B cell (primary cell): ENCODE results near the gene LRRC36. TPM values are rescaled to one million over a fixed set of nuclear protein-coding genes. Genes with fewer than 3 reads are reported as not detected.

Source experiments
- ATAC-seq: fragments of 200-7000 bp; cut with Tn5 transposase; one replicate; pipeline ENCODE4 v1.10.0; 2021; ENCODE audit warnings: low read depth, mild to moderate bottlenecking, moderate number of reproducible peaks, moderate library complexity
- CTCF ChIA-PET: fragments of 350-600 bp; sonication (Branson Sonifier 250); formaldehyde crosslinking; loops from one replicate; lab custom pipeline; 2021; ENCODE audit warnings: antibody characterized with exemption, inconsistent platforms; lab: Charles Lee
- POLR2A ChIA-PET: fragments of 350-600 bp; sonication (Branson Sonifier 250); formaldehyde crosslinking; loops from one replicate; lab custom pipeline; 2021; ENCODE audit warnings: antibody characterized with exemption; lab: Charles Lee
- DNase-seq: peaks from one replicate; pipeline ENCODE4 v3.0.0; 2013
- H2AFZ ChIP-seq: 2 replicates; pipeline ENCODE4 v1.6.1; 2012; ENCODE audit warnings: mild to moderate bottlenecking, low read depth, low read length; ENCODE audit not compliant: insufficient read depth, poor library complexity, severe bottlenecking
- H3K27ac ChIP-seq, 2 donors: 1 replicate in 1 of 2; 2 replicates in 1 of 2; pipeline ENCODE4 v1.5.1; 2012 to 2013; ENCODE audit warnings: low read length in 2 of 2, mild to moderate bottlenecking in 2 of 2, moderate library complexity in 1 of 2
- H3K27me3 ChIP-seq, 4 experiments: fragments of 200-600 bp in 1 of 4; sonication (generic) in 1 of 4; replicated peaks in 1 of 4; 1 replicate in 2 of 4; 2 replicates in 2 of 4; pipeline versions ENCODE4 v1.6.1 to v1.7.0; 2013 to 2016; ENCODE audit warnings: low read length in 3 of 4, mild to moderate bottlenecking in 2 of 4, mixed read lengths in 1 of 4, moderate library complexity in 1 of 4; ENCODE audit not compliant: insufficient read depth in 4 of 4, control insufficient read depth in 3 of 4; ENCODE audit errors: control extremely low read depth in 1 of 4
- H3K36me3 ChIP-seq, 2 experiments: replicated peaks in 1 of 2; 1 replicate in 1 of 2; 2 replicates in 1 of 2; pipeline versions ENCODE4 v1.6.1 to v1.7.1; 2013; ENCODE audit warnings: low read length in 1 of 2; ENCODE audit not compliant: insufficient read depth in 2 of 2, control insufficient read depth in 1 of 2; ENCODE audit errors: control extremely low read depth in 1 of 2, extremely low read depth in 1 of 2
- H3K4me1 ChIP-seq, 2 donors: fragments of 200-600 bp in 1 of 2; sonication (generic) in 1 of 2; 1 replicate in 1 of 2; 2 replicates in 1 of 2; pipeline versions ENCODE4 v1.5.1 to v1.6.1; 2013 to 2017; ENCODE audit warnings: low read length in 2 of 2; ENCODE audit not compliant: control insufficient read depth in 2 of 2, insufficient read depth in 2 of 2
- H3K4me2 ChIP-seq: replicated peaks from 2 replicates; pipeline ENCODE3; 2012; ENCODE audit warnings: mild to moderate bottlenecking, low read depth, low read length; ENCODE audit not compliant: poor library complexity, severe bottlenecking
- H3K4me3 ChIP-seq, 5 experiments: fragments of 200-600 bp in 1 of 5; sonication (generic) in 1 of 5; 1 replicate in 3 of 5; 2 replicates in 2 of 5; pipeline versions ENCODE4 v1.5.1 to v1.7.0; 2011 to 2016; ENCODE audit warnings: low read length in 4 of 5, mild to moderate bottlenecking in 4 of 5, low read depth in 2 of 5, control low read depth in 1 of 5, moderate library complexity in 1 of 5; ENCODE audit not compliant: insufficient read depth in 1 of 5; ENCODE audit errors: control extremely low read depth in 1 of 5, extremely low read depth in 1 of 5
- H3K79me2 ChIP-seq: fragments of 200-600 bp; sonication (generic); one replicate; pipeline ENCODE4 v1.6.0; 2016; ENCODE audit warnings: low read length; ENCODE audit not compliant: control insufficient read depth, insufficient read depth
- H3K9ac ChIP-seq: fragments of 200-600 bp; sonication (generic); 2 replicates; pipeline ENCODE4 v1.6.1; 2017; ENCODE audit warnings: mild to moderate bottlenecking, low read length, moderate library complexity
- H3K9me3 ChIP-seq, 3 donors: one replicate each; pipeline versions ENCODE4 v1.6.1 to v1.7.1; 2013; ENCODE audit warnings: low read length in 2 of 3; ENCODE audit not compliant: control insufficient read depth in 2 of 3, insufficient read depth in 1 of 3; ENCODE audit errors: control extremely low read depth in 1 of 3
- H4K20me1 ChIP-seq: 2 replicates; pipeline ENCODE4 v1.6.0; 2012; ENCODE audit warnings: mild to moderate bottlenecking, low read length; ENCODE audit not compliant: insufficient read depth, control insufficient read depth, poor library complexity, severe bottlenecking
- H3K27ac Mint-ChIP-seq: one replicate; pipeline ENCODE4 v1.8.0; 2021; ENCODE audit warnings: mixed read lengths
- H3K27me3 Mint-ChIP-seq: one replicate; pipeline ENCODE4 v1.8.0; 2021; ENCODE audit warnings: mixed read lengths
- H3K4me1 Mint-ChIP-seq: one replicate; pipeline ENCODE4 v1.8.0; 2021; ENCODE audit warnings: mixed read lengths
- H3K4me3 Mint-ChIP-seq: one replicate; pipeline ENCODE4 v1.8.0; 2021; ENCODE audit warnings: mixed read lengths
- H3K9me3 Mint-ChIP-seq: one replicate; pipeline ENCODE4 v1.8.0; 2022; ENCODE audit warnings: mixed read lengths; ENCODE audit not compliant: insufficient read depth
- EZH2 ChIP-seq: IDR thresholded peaks from 2 replicates; pipeline ENCODE4 v1.6.1; 2012; ENCODE audit warnings: borderline replicate concordance, low read depth, mild to moderate bottlenecking, moderate library complexity, low read length; ENCODE audit not compliant: insufficient read depth, poor library complexity, severe bottlenecking
- WGBS: methylation state at CpG from one replicate; pipeline ENCODE4 v1.1.5; 2013; ENCODE audit warnings: missing lambda C conversion rate; ENCODE audit not compliant: insufficient coverage; 5-methylcytosine and 5-hydroxymethylcytosine counted together
- intact Hi-C: fragments of 100-400 bp; cut with micrococcal nuclease; formaldehyde crosslinking; loops from one replicate; pipeline ENCODE4 v1.10.0; 2022
- polyA plus RNA-seq: library from polyadenylated mRNA; depleted of rRNA; stranded (reverse); fragments of >200 nt; gene quantifications from 2 replicates; pipeline ENCODE4 v1.2.3, GENCODE V29; 2012
- small RNA-seq: library from RNA; depleted of rRNA; stranded (forward); fragments of <200 nt; gene quantifications from one replicate; pipeline ENCODE3, GENCODE V24; 2012; ENCODE audit warnings: low replicate concordance, low read depth; ENCODE audit not compliant: insufficient read length
- total RNA-seq, 2 donors: library from RNA; stranded (reverse); fragments of 120-200 nt in 1 of 2; gene quantifications; 1 replicate in 1 of 2; 2 replicates in 1 of 2; pipeline versions ENCODE4 v1.2.3 to v1.2.4, GENCODE V29; 2013 to 2022
- TF ChIP-seq, protein P1 (sequence below): fragments of 200-600 bp; IDR thresholded peaks from one replicate; pipeline ENCODE4 v1.8.0; 2022; ENCODE audit warnings: antibody characterized with exemption, mild to moderate bottlenecking

Gene LRRC36
- total and polyA plus RNA-seq, 2 donors (not counting 1 experiment from before 2014, with no cell fraction given), result 0.98 TPM; not detected in 1

DNA sequence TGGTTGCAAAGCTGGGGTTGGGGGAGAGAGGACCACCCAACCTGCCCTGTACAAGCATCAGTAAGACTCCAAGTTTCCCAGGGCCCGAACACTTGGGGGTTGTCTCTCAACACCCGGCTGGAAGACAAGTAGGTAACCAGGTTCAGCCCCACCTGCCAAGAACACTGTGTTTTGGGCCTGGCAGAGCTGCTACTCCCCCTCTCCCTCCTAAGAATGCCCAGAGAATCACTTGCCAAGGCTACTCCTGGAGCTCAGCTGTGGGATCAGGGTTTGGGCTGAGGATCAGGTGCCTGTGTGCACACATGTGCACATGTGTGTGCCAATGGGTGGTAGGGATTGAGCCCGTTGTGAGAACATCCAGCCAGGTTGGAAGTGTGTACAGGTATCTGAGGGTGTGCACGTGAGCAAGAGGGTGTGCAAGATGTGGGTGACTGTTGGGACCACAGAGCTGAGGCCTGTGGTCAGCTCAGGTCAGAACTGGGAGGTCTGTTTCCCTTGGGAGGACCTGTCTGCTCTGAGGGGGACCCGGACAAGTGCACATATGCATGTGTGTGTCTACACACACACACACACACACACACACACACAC, 106.6 kb downstream of the LRRC36 start:
- Mint-ChIP-seq H3K4me1 (peaks cover 38% of the 10 kb centered on the region), H3K27ac (no peak overlapping the region), H3K4me3 (no peak overlapping the region), H3K9me3 (no peaks in the 10 kb centered on the region), H3K27me3 (peaks cover 27% of the 10 kb centered on the region)
- Histone ChIP-seq H3K4me1 (peaks cover 25 to 34% of the 10 kb centered on the region in 2 donors), H2AFZ (no peak overlapping the region), H3K4me2 (no peak overlapping the region), H3K36me3 (peaks cover 0 to 9% of the 10 kb centered on the region in 2 experiments), H4K20me1 (no peaks in the 10 kb centered on the region), H3K9ac (no peak overlapping the region), H3K79me2 (no peaks in the 10 kb centered on the region), H3K9me3 (no peaks in the 10 kb centered on the region), H3K27me3 (peaks cover 0 to 31% (median 15%) of the 10 kb centered on the region in 4 experiments), H3K27ac (no peak overlapping the region), H3K4me3 (no peak overlapping the region)
- intact Hi-C loops, result no loop called here
- TF ChIP-seq, protein P1, sequence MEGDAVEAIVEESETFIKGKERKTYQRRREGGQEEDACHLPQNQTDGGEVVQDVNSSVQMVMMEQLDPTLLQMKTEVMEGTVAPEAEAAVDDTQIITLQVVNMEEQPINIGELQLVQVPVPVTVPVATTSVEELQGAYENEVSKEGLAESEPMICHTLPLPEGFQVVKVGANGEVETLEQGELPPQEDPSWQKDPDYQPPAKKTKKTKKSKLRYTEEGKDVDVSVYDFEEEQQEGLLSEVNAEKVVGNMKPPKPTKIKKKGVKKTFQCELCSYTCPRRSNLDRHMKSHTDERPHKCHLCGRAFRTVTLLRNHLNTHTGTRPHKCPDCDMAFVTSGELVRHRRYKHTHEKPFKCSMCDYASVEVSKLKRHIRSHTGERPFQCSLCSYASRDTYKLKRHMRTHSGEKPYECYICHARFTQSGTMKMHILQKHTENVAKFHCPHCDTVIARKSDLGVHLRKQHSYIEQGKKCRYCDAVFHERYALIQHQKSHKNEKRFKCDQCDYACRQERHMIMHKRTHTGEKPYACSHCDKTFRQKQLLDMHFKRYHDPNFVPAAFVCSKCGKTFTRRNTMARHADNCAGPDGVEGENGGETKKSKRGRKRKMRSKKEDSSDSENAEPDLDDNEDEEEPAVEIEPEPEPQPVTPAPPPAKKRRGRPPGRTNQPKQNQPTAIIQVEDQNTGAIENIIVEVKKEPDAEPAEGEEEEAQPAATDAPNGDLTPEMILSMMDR, result no peak
- no peak for TF ChIP-seq EZH2
- ATAC-seq (no peak), DNase-seq (no peak)
- POLR2A ChIA-PET, result no interaction called here
- CTCF ChIA-PET, result interaction anchor here (0.6 to 1.6 kb wide), 4 partner anchors 8 to 460 kb away, joined by 3 to 6 read pairs (median 4); partner anchors contain the start of gene PSKH1
- 93% methylated on average over 4 of the region's 5 CpGs for WGBS

Small RNA genes lying within 50 kb of the gene (small RNA-seq; reads per million reads assigned to genes)
- not detected for gene RNU1-123P

Other genes with a start within 250 kb of the LRRC36 start
- 20.7 and 23.0 TPM in 2 replicates for gene PHAF1, start 216.9 kb upstream of the LRRC36 start, total RNA-seq
- gene PHAF1, start 216.9 kb upstream of the LRRC36 start, polyA plus RNA-seq, result 18.5 and 18.8 TPM in 2 replicates
- 1.2 and 1.6 TPM in 2 replicates for gene B3GNT9, start 175.8 kb upstream of the LRRC36 start, total RNA-seq
- 2.4 and 2.5 TPM in 2 replicates for gene B3GNT9, start 175.8 kb upstream of the LRRC36 start, polyA plus RNA-seq
- 51.9 and 52.4 TPM in 2 replicates for gene TRADD, start 166.9 kb upstream of the LRRC36 start, total RNA-seq
- 66.9 and 73.5 TPM in 2 replicates for gene TRADD, start 166.9 kb upstream of the LRRC36 start, polyA plus RNA-seq
- gene FBXL8, start 166.9 kb upstream of the LRRC36 start, total RNA-seq, result 5.1 and 5.8 TPM in 2 replicates
- 16.1 and 20.5 TPM in 2 replicates for gene FBXL8, start 166.9 kb upstream of the LRRC36 start, polyA plus RNA-seq
- gene HSF4, start 162.1 kb upstream of the LRRC36 start, total RNA-seq, result 7.4 and 11.9 TPM in 2 replicates
- gene HSF4, start 162.1 kb upstream of the LRRC36 start, polyA plus RNA-seq, result 12.2 and 29.3 TPM in 2 replicates
- 0.66 and 0.96 TPM in 2 replicates for gene NOL3, start 156.3 kb upstream of the LRRC36 start, total RNA-seq
- 0.60 and 2.3 TPM in 2 replicates for gene NOL3, start 156.3 kb upstream of the LRRC36 start, polyA plus RNA-seq
- 6.2 and 12.4 TPM in 2 replicates for gene MATCAP1, start 142.9 kb upstream of the LRRC36 start, total RNA-seq
- gene MATCAP1, start 142.9 kb upstream of the LRRC36 start, polyA plus RNA-seq, result 8.9 and 9.1 TPM in 2 replicates
- not detected in 2 replicates for gene EXOC3L1, start 136.7 kb upstream of the LRRC36 start, total RNA-seq
- not detected in 2 replicates for gene EXOC3L1, start 136.7 kb upstream of the LRRC36 start, polyA plus RNA-seq
- gene E2F4, start 134.7 kb upstream of the LRRC36 start, total RNA-seq, result 104 and 106 TPM in 2 replicates
- gene E2F4, start 134.7 kb upstream of the LRRC36 start, polyA plus RNA-seq, result 188 and 195 TPM in 2 replicates
- 8.3 and 9.6 TPM in 2 replicates for gene ELMO3, start 127.7 kb upstream of the LRRC36 start, total RNA-seq
- gene ELMO3, start 127.7 kb upstream of the LRRC36 start, polyA plus RNA-seq, result 7.9 and 9.1 TPM in 2 replicates
- 36.3 and 40.4 TPM in 2 replicates for gene TMEM208, start 99.7 kb upstream of the LRRC36 start, total RNA-seq
- 31.5 and 36.1 TPM in 2 replicates for gene TMEM208, start 99.7 kb upstream of the LRRC36 start, polyA plus RNA-seq
- gene FHOD1, start 79.3 kb upstream of the LRRC36 start, total RNA-seq, result 46.9 and 47.3 TPM in 2 replicates
- 44.1 and 46.3 TPM in 2 replicates for gene FHOD1, start 79.3 kb upstream of the LRRC36 start, polyA plus RNA-seq
- gene SLC9A5, start 77.8 kb upstream of the LRRC36 start, total RNA-seq, result 1.7 and 2.4 TPM in 2 replicates
- gene SLC9A5, start 77.8 kb upstream of the LRRC36 start, polyA plus RNA-seq, result 1.1 and 1.7 TPM in 2 replicates
- gene PLEKHG4, start 47.3 kb upstream of the LRRC36 start, total RNA-seq, result 6.0 and 6.7 TPM in 2 replicates
- 4.6 and 7.1 TPM in 2 replicates for gene PLEKHG4, start 47.3 kb upstream of the LRRC36 start, polyA plus RNA-seq
- gene KCTD19, start 74 bp upstream of the LRRC36 start, total RNA-seq, result not detected in 2 replicates
- 0.22 and 0.52 TPM in 2 replicates for gene KCTD19, start 74 bp upstream of the LRRC36 start, polyA plus RNA-seq
- gene TPPP3, start 66.7 kb downstream of the LRRC36 start, total RNA-seq, result not detected in 2 replicates
- gene TPPP3, start 66.7 kb downstream of the LRRC36 start, polyA plus RNA-seq, result 0.29 and 0.31 TPM in 2 replicates
- 2.4 and 2.8 TPM in 2 replicates for gene ZDHHC1, start 89.7 kb downstream of the LRRC36 start, total RNA-seq
- gene ZDHHC1, start 89.7 kb downstream of the LRRC36 start, polyA plus RNA-seq, result 0.58 and 0.71 TPM in 2 replicates
- gene HSD11B2, start 104.3 kb downstream of the LRRC36 start, total RNA-seq, result not detected in 2 replicates
- gene HSD11B2, start 104.3 kb downstream of the LRRC36 start, polyA plus RNA-seq, result 0.06 and 0.09 TPM in 2 replicates
- gene ATP6V0D1, start 154.3 kb downstream of the LRRC36 start, total RNA-seq, result 59.7 and 62.1 TPM in 2 replicates
- 56.3 and 91.0 TPM in 2 replicates for gene ATP6V0D1, start 154.3 kb downstream of the LRRC36 start, polyA plus RNA-seq
- not detected in 2 replicates for gene AGRP, start 156.7 kb downstream of the LRRC36 start, total RNA-seq
- gene AGRP, start 156.7 kb downstream of the LRRC36 start, polyA plus RNA-seq, result not detected in 2 replicates
- 363 and 382 TPM in 2 replicates for gene RIPOR1, start 202.0 kb downstream of the LRRC36 start, total RNA-seq
- gene RIPOR1, start 202.0 kb downstream of the LRRC36 start, polyA plus RNA-seq, result 124 and 177 TPM in 2 replicates
- gene CTCF, start 235.7 kb downstream of the LRRC36 start, total RNA-seq, result 78.4 and 80.6 TPM in 2 replicates
- 42.7 and 55.2 TPM in 2 replicates for gene CTCF, start 235.7 kb downstream of the LRRC36 start, polyA plus RNA-seq